Heart left ventricle (tissue), 13 donors: ENCODE results near the gene GRK3.

ENCODE experiments used
- CTCF ChIP-seq, 12 donors: fragments of 200-600 bp; sonication (generic) in 4 of 12; IDR thresholded peaks; one replicate each; pipeline versions ENCODE4 v1.5.0 to v1.8.0; 2018 to 2022; ENCODE audit warnings: antibody characterized with exemption in 12 of 12, mild to moderate bottlenecking in 5 of 12
- POLR2A ChIP-seq, 2 donors: fragments of 450-650 bp; IDR thresholded peaks; one replicate each; pipeline ENCODE4 v1.6.1; 2017; ENCODE audit warnings: antibody characterized with exemption in 2 of 2, mild to moderate bottlenecking in 2 of 2, moderate library complexity in 2 of 2
- donor health status: ischemic (EF 13 %, LVEDD 7.1; RV severe dilation, severe dysfunction).
- donor health status: DM: no; HTN: yes; CAD: no.
- donor health status: DM: no; HTN: no; CAD: no.
- donor health status: ischemic (EF 25% LVEDD 6.9; RV normal size, moderate dysfunction).
- donor health status: ischemic (EF 25% LVEDD 5.7; RV mildly dilated, moderate dysfunction).
- donor health status: ischemic (EF 35%, LVEDD 5.7; RV mildly dilated, moderate dysfunction).
- donor health status: nonischemic (EF 11% LVEDD 7.7; RV severe dilation, severe dysfunction).
- donor health status: DM: yes; HTN: yes; CAD: no.
- donor health status: PGD.
- donor health status: ischemic (EF 29% LVEDD 5.4; RV normal size, mild dysfunction).
- donor health status: nonischemic (EF 23%, LVEDD 6.1; RV moderate dilation, normal function).

- TF ChIP-seq POLR2A (IDR thresholded peaks at IDR 0.05): no peak
- no peak for TF ChIP-seq CTCF (IDR thresholded peaks at IDR 0.05)
Observed at GRCh38 chr22:25558341-25558740, 6.1 kb upstream of the GRK3 start.
